ENCODE data around the gene ZNF835. TPM values are rescaled to one million over a fixed set of nuclear protein-coding genes. Genes with fewer than 3 reads are reported as not detected.

Gene ZNF835
- 1 to 10 TPM; 1.5 to 8.3 (median 4.2) TPM for total RNA-seq

DNA sequence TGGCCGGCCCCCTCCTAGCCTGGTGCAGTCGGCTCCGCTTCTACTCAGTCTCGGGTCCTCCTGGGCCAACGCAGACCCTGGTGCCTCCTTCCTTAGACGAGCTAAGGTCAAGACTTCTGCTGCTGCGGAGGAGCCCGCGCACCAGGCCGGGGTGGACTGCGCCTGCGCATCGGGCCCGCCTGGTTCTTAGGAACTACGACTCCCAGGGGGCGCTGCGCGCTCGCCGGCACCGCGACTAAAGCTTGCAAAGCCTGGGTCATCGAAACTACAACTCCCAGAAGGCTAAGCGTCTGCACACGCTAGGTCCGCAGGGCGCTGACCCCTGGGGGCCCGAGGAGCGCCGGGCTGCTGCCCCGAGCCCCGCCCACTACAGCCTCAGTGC is at the start of gene ZNF835:
Gene ZNF835 (minus strand): TSS at position 145 of the 382 bp plus-strand sequence. CDS start 6,559 bp downstream, outside the sequence.
- Histone ChIP-seq H3K27me3 (no peaks in the 10 kb centered on the region), H3K4me1 (peaks cover 0 to 8% of the 10 kb centered on the region in 2 donors), H3K9me3 (no peaks in the 10 kb centered on the region), H3K36me3 (no peaks in the 10 kb centered on the region), H3K4me3 (peak within 1 kb of the TSS; percentile 66 to 68), H3K27ac (peak within 1 kb of the TSS; percentile 27 to 52)
- DNase-seq: peak; percentile 93 to 94
- intact Hi-C loops (cut with DNase I; ENCODE audit: low total_unique reads): no loop called here
- peak; percentile 17 to 45 for TF ChIP-seq POLR2A (IDR thresholded peaks at IDR 0.05)
- TF ChIP-seq CTCF (IDR thresholded peaks at IDR 0.05): peak; percentile 14 to 37 (median 31)

GRCh38 chr19:56720281-56720680 is 48.7 kb upstream of the ZNF835 start:
- H3K4me1 ChIP-seq: no peaks in the 10 kb centered on the region
- intact Hi-C loops (cut with DNase I; ENCODE audit: low total_unique reads): no loop called here
- TF ChIP-seq POLR2A (IDR thresholded peaks at IDR 0.05) (no peak), CTCF (IDR thresholded peaks at IDR 0.05) (no peak)
- no peak overlapping the region for H3K4me3 ChIP-seq
- H3K9me3 ChIP-seq: no peaks in the 10 kb centered on the region
- no peaks in the 10 kb centered on the region for H3K27me3 ChIP-seq
- peak; percentile 19 to 30 for DNase-seq
- no peaks in the 10 kb centered on the region for H3K36me3 ChIP-seq
- H3K27ac ChIP-seq: no peak overlapping the region

GRCh38 chr19:56718231-56718630 is 46.7 kb upstream of the ZNF835 start:
- H3K36me3 ChIP-seq: no peaks in the 10 kb centered on the region
- H3K4me3 ChIP-seq: no peak overlapping the region
- TF ChIP-seq POLR2A (IDR thresholded peaks at IDR 0.05): no peak
- H3K27me3 ChIP-seq: no peaks in the 10 kb centered on the region
- H3K9me3 ChIP-seq: no peaks in the 10 kb centered on the region
- no peak overlapping the region for H3K27ac ChIP-seq
- H3K4me1 ChIP-seq: no peaks in the 10 kb centered on the region
- intact Hi-C loops (cut with DNase I; ENCODE audit: low total_unique reads): no loop called here
- no peak for DNase-seq

- Histone ChIP-seq H3K9me3 (no peaks in the 10 kb centered on the region), H3K4me3 (no peak overlapping the region), H3K36me3 (no peaks in the 10 kb centered on the region), H3K4me1 (no peaks in the 10 kb centered on the region), H3K27ac (no peak overlapping the region), H3K27me3 (no peaks in the 10 kb centered on the region)
- TF ChIP-seq POLR2A (IDR thresholded peaks at IDR 0.05) (no peak), CTCF (IDR thresholded peaks at IDR 0.05) (no peak)
- no peak for DNase-seq
- intact Hi-C loops (cut with DNase I; ENCODE audit: low total_unique reads): no loop called here
These were observed 41.2 kb upstream of the ZNF835 start for GRCh38 chr19:56712611-56713276.

- Histone ChIP-seq H3K27ac (no peak overlapping the region), H3K9me3 (no peaks in the 10 kb centered on the region), H3K36me3 (no peaks in the 10 kb centered on the region), H3K4me3 (no peak overlapping the region), H3K27me3 (no peaks in the 10 kb centered on the region), H3K4me1 (no peaks in the 10 kb centered on the region)
- intact Hi-C loops (cut with DNase I; ENCODE audit: low total_unique reads): no loop called here
- no peak for DNase-seq
- TF ChIP-seq POLR2A (IDR thresholded peaks at IDR 0.05): no peak
- TF ChIP-seq CTCF (IDR thresholded peaks at IDR 0.05): no peak
These were observed 38.9 kb upstream of the ZNF835 start for GRCh38 chr19:56710437-56710836.

Data from uterus (tissue), 4 donors.